NCI-H1417 (cell line): ENCODE results near the gene HSBP1L1.

Source experiments
- DNase-seq, 3 experiments: peaks; one replicate each; lab custom pipeline; 2025; lab: John Stamatoyannopoulos, UW

The HSBP1L1 gene

DNA sequence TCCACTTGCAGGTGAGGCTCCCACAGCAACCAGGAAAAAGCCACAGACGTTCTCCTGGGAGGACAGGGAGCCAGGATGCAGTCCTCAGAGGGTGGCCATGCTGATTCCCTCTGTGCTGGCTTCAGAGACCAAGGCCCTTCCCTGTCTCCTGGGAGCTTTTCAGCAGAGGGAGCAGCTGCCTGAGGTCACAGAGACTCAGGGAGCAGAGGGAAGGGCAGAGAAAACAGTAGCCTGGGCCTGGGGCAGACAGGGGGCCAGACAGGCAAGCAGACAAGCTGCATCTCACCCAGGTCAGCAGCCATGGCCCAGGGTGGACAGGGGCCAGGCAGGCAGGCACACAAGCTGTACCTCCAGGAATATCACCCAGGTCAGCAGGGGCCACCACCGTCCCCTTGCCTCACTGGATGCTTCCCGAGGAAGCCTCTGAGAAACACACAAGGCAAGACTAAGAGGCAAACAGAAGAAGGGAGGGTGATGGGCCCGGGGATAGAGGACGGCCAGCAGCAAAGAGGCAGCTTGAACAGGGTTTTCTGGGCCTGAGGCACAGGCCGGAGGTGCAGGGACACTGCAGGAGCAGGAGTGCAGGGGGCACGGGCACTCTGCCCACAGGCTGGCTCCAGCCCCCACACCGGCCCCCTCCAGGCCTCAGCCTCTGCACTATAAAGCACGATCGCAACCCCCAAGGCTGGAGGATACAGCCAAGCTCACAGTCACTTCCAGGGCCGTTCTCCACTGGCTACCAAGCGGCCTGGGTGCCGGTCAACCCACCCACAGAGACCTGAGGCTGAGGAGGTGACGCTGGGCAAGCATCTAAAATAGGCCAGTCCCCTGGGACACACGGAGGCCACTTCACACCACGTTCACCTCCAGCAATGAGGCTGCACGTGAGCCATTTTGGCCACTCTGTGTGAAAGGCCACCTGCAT, 19.1 kb upstream of the HSBP1L1 start:
- DNase-seq, result peak in 1 of 3 experiments; percentile 20

DNA sequence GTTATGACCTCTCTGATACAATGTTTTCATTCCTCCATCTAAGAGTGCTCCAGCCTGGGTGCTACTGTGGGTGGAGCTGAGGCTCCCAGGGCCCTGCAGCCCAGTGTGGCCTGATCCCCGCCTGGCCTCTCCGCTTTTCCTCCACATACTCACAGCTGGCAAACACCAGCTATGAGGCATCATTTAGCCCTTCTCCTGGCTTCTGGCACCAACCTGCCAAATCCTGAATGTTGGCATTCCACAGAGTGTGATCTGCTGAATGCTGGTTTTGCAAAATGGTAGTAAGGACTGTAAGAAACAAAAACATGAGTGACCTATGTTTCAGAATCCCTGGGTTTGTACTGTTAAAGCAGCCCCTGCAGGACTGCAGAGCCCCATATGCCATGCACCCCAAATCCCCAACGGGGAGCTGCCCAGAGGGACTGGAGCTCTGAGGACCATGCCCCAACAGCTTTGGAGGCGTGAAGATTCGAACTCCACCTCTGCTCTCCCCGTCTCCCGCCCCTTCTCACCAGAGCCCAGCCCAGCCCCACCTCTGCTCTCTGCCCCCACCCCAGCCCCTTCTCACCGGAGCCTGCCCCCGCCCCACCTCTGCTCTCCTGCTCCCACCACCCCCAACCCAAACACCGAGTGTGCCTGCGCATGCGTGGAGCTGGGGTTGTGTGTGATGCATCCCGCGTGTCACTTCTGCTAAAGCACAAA, 17.2 kb upstream of the HSBP1L1 start:
- DNase-seq, result no peak

DNA sequence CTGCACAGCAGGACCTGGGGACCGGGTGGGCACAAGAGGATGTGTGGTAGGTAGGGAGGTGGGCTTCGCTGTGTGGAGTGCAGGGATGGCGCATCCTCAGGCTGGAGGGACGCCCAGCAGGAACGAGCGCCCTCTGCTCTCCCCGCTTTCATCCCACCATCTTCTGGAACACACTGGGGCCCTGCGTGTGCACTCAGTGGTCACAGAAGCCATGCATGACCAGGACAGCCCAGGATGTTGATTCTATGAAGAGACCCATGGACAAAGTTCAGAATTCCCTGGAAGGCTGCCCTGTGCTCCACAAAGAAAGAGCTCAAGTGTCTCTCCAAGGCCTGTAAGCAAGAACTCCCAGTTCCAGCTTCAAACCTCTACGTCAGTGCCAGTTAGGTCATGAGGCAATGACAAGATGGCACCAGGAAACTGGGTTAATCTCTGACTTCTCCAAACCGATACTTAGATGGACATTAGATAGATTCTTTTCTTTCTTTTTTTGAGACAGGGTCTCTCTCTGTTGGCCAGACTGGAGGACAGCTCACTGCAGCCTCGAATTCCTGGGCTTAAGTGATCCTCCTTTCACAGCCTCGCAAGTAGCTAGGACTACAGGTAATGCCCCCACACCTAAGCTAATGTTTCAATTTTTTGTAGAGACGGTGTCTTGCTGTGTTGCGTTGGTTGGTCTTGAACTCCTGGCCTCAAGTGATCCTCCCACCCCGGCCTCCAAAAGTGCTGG, 16.4 kb upstream of the HSBP1L1 start:
- no peak for DNase-seq

DNA sequence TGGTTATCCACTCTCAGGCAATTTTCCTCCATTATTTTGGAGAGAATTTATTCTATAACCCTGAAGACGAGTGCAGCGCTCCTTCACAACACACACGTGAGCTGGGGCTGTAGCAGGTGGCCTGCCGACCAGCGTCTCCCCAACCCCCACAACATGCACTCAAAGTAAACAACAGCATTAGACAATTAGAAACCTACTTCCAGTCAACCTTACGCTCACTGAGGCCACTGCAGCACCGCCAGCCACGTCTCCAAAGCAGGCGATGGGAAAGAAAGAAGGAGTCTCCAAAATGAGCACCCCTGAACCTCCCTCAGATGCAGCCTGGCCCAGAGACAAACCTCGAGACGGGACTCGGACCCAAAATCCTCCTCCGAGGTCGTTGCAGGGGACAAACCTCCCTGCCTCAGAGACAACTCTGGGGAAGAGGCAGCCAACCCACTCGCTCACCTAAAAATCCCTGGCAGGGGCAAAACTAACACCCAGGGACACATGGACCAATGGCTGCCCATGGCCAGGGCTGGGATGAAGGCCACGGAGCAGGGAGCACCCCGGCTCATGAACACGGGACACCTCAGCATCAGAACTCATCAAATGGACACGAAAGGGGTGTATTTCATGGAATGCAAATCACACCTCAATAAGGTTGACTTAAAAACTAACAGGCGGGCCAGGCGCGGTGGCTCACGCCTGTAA, 15.6 kb upstream of the HSBP1L1 start:
- DNase-seq, result peak in 2 of 3 experiments; percentile 15 to 67

DNA sequence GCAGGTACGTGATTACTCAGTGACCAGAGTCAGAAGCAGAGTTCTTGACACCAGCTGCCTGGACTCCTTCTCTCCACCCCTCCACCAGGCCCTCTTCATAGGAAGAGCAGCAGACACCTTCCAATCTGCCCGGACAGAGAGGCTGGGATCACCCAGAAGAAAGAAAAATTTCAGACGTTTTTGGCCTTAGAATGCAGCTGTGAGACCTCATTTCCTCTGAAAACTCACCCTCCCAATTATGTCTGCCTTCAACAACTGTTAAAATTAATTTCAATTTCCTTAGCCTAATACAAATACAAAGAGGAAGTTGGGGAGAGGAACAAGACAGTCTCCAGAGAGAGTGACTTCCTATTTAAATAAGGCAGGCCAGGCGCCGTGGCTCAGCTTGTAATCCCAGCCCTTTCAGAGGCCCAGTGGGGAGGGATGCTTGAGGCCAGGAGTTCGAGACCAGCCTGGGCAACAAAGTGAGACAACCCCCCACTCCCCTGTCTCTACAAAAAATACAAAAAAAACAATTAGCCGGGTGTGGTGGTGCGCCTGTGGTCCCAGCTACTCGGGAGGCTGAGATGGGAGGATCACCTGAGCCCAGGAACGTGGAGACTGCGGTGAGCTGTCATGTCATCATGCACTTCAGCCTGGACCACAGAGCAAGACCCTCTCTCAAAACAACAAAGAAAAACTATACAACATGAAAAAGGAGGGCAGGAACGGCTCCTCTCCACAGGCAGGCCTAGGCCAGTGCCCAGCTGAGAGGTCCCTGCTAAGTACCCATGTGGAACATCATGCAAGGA, 14.6 kb upstream of the HSBP1L1 start:
- no peak for DNase-seq

DNA sequence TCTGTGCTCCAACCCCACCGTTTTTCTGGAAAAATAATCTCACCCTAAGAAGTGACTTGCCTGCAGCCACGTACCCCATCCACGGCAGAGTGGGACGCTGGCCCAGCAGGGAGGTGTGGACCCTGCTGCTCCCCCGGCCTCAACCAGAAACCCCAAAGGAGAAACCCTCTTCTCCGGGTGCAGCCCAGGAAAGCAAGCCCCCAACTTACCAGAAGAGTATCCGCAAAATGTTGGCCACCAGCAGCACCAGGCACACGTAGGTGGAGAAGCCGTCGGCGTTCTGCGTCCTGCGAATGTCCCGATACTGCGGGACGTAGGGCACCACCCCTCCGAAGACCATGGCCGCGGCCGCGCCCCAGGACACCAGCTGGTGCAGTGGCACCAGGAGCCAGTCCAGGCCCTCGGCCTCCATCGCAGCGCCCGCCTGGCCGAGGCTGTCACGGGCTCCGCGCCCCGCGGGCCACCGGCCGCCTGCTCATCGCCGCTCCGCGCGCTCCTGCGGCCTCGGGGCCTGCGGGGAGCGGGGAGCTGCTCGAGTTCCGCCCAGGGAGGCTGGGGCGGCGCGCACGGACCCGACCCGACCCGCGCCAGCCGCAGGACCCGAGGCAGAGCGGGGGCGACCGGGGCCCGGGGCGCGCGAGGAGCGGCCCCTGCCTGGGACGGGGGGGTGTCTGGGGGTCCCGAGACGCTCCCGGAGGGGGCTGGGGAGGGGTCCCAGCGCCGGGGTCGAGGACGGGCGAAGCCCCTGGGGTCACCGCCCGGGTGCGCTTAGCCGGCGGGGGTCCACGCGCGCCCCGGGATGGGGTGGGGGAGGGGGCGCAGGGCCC, 13.7 kb upstream of the HSBP1L1 start:
- peak; percentile 4 to 76 (median 66) for DNase-seq

DNA sequence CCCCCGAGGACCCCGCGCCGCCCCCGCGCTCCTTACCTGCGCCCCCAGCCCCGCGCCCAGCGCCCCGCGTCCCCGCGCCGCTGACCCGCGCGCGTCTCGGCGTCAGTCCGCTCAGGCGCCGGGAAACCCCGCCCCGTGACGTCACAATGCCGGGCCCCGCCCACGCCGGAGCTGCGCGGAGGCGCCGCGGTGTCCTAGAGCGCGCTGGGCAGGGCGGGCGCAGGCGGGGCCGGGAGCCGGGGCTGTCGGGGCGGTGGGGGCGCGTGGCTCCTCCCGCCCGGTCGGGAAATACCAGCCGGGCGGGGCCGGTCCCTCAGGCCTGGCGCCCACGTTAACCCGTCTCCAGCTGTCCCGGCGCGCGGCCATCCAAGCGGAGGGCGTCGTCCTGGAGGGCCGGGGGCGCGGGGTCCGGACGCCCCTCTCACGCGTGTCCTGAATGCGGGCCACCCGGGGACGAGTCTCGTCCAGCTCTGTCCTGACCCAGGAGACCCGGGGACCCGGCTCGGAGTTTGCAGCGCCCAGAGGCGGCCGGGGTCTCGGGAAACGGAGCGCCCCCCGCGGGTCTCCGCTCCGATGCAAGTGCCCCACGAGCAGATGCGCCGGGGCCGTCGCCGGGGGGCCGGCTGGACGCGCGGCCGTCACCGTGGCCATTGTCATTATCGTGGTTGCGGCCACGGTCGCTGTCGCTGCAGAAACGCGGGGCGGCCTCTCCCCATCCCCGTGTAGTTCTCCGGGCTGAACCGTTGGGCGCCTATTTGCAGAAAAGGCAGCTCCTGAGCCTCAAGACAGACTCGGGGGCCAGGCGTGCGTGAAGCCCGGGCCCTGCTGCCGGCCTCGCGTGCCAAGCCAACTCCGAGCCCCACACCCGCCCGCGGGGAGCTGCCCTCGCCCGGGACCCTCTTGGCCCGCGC, 12.6 kb upstream of the HSBP1L1 start, which contains the start of gene SLC66A2:
Gene SLC66A2 (minus strand): TSS at position 109 of the 911 bp plus-strand sequence. CDS start 727 bp downstream, outside the sequence.
- peak; percentile 89 to 94 (median 93) for DNase-seq

DNA sequence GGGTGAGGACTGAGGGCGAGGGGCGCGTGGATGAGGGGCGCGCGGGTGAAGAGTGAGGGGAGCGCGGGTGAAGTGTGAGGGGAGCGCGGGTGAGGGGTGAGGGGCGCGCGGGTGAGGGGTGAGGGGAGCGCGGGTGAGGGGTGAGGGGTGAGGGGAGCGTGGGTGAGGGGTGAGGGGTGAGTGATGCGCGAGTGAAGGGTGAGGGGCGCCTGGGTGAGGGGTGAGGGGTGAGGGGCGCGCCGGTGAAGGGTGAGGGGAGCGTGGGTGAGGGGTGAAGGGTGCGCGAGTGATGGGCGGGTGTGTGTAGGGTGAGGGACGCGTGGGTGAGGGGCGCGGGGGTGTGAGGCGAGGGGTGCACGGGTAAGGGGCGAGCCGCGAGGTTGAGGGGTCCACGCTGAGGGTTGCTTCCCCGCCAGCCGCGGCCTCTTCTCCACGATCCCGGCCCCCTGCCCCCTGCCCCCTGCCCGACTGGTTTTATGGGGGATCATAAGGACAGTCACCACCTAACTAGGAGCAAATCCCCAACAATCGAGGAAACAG, 11.9 kb upstream of the HSBP1L1 start:
- no peak for DNase-seq

DNA sequence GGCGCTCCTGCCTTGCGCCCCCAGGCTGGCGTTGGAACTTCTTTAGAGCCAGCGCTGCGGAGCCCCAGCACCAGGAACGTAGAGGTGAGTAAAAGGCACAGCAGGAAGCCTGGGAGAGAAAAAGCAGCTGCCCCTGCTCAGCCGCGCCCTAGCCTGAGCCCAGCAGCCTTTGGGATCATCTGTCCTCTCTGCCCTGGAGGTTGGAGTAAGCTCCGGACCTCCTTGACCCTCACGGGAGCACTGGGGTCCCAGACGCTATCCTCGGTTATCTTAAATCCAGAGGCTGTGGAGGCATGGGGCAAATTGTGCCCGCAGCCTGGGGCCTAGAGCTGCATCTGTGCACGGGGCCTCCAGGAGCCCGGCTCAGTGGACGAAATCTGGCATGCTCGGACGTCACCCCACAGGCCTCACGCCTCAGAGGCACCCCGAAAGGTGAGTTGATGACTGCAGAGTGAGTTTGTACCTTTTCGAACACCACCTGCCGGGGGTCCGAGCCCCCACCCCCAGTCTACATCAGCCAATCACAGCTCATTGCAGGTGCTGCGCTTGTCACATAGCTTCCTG, 11.4 kb upstream of the HSBP1L1 start:
- peak in 2 of 3 experiments; percentile 28 to 35 for DNase-seq

DNA sequence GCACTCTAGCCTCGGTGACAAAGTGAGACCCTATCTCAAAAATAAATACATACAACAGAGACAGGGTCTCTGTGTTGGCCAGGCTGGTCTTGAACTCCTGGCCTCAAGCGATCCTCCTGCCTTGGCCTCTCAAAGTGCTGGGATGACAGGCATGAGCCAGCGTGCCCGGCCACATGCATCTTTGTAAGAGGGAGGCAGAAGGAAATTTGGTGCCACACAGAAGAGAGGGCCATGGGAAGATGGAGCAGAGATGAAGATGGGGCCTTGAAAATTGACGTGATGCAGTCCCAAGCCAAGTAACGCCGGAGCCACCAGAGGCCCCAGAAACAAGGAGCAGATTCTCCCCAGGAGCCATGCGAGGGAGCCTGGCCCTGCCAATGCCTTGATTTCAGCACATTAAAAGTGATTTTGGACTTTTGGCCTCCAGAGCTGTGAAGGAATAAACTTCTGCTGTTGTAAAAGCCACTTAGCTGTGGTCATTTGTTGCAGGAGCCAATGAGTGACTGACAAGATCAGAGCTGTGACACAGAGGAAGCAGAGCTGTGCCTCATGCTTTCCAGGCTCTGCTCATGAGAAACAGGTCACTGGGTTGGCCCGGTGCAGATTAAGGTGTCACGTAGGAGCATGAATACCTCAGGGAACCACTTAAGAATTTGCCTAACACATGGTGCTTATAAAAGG, 10.3 kb upstream of the HSBP1L1 start:
- peak in 1 of 3 experiments; percentile 20 for DNase-seq

DNA sequence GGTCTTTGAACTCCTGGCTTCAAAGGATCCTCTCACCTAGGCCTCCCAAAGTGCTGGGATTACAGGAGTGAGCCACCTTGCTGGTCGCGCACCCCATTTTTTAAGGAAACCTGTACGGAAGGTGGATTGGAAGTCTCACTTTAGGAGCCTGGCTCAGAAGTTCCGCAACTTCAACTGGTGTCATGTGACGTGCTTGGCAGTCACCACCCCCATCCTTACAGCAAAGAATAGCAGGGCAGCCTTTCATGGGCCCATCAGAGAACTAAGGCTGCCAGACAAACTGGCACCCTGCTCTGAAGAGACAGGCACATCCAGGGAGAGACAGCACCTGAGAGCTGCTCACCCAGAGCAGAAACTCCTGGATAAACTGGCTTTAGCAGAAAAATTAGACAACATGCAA, 9.7 kb upstream of the HSBP1L1 start:
- DNase-seq, result no peak

DNA sequence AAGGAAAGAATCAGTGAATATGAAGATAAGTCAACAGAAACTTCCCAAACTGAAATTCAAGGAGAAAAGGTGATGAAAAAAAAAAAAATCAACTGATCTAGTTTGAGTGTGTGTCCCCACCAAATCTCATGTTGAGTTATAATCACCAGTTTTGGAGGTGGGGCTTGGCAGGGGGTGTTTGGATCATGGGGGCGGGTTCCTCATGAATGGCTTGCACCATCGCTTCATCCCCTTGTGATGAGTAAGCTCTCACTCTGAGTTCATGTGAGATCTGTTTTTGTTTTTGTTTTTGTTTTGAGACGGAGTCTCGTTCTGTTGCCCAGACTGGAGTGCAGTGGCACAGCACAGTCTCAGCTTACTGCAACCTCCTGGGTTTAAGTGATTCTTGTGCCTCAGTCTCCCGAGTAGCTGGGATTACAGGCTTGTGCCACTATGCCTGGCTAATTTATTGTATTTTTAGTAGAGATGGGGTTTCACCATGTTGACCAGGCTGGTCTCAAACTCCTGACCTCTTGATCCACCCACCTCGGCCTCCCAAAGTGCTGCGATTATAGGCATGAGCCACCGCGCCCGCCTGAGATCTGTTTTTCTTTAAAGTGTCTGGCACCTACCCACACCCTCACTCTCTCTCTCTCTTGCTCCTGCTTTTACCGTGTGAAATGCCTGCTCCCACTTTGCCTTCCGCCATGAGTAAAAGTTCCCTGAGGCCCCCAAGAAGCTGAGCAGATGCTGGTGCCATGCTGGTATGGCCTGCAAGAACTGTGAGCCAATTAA, 9.0 kb upstream of the HSBP1L1 start:
- DNase-seq, result no peak

DNA sequence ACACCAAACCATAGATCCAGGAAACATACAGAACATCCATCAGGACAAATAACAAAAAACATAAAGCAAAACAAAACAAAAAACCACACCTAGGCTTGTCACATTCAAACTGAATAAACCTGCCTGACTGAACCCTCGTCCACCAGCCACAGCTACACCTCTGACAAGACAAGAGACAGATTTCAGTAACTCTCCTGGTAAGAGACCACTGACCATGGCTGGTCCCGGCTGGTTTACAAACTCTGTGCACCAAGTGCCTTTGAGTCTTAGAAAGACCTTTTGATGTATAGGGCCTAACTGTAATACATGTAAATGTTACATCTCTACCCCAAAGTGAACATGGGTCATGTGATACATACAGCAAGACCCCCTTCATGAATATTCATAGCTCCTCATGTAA, 8.2 kb upstream of the HSBP1L1 start:
- DNase-seq, result no peak

DNA sequence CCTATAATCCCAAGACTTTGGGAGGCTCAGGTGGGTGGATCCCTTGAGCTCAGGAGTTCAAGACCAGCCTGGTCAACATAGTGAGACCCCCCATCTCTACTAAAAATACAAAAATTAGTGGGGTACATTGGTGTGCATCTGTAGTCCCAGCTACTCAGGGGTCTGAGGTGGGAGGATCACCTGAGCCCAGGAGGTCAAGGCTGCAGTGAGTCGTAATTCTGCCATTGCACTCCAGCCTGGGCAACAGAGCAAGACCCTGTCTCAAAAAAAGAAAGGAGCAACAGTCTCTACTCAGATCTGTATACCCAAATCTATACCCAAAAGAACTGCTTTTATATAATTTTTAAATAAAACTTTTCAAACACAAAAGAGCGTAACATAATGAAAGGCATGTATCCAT, 5.5 kb upstream of the HSBP1L1 start:
- no peak for DNase-seq

DNA sequence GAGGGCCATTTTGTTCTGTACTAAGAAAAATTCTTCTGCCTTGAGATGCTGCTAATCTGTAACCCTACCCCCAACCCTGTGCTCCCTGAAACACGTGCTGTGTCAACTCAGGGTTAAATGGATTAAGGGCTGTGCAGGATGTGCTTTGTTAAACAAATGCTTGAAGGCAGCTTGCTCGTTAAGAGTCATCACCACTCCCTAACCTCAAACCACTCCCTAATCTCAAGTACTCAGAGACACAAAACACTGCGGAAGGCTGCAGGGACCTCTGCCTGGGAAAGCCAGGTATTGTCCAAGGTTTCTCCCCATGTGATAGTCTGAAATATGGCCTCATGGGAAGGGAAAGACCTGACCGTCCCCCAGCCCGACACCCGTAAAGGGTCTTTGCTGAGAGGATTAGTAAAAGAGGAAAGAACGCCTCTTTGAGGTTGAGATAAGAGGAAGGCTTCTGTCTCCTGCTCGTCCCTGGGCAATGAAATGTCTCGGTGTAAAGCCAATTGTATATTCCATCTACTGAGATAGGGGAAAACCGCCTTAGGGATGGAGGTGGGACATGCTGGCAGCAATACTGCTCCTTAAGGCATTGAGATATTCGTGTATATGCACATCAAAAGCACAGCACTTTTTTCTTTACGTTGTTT, 4.2 kb upstream of the HSBP1L1 start:
- peak; percentile 17 to 63 (median 63) for DNase-seq

DNA sequence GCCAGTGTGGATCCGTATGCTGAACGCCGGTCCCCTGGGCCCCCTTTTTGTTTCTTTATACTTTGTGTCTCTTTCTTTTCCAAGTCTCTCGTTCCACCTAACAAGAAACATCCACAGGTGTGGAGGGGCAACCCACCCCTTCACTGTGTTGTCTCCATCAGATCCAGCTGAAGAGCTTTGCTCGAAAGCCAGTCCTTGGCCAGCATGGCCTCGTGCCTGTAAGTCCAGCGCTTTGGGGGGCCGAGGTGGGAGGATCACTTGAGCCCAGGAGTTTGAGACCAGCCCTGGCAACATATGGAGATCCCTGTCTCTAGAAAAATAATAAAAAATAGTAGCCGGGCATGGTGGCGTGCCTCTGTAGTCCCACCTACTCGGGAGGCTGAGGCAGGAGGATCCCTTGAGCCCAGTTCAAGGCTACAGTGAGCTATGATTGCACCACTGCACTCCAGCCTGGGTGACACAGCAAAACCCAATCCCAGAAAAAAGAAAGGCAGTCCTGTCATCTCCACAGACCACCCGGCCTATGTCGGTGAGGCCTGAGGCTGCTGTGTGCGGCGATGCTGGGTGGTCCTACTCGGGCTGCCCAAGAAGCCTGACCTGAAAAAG, 3.4 kb upstream of the HSBP1L1 start:
- DNase-seq, result no peak
